GM13976 (cell line): ENCODE results near the gene JKAMP.
"Not testable (repeated sequence)": the region's sequence is repeated elsewhere in the genome, so short reads cannot be mapped to it uniquely, and the experiment has no call there.

Experiments used
- DNase-seq: peaks from one replicate; pipeline ENCODE4 v3.0.0; 2012; ENCODE audit warnings: low spot score
- CTCF ChIP-seq: IDR thresholded peaks from 2 replicates; pipeline ENCODE4 v1.5.1; 2012; ENCODE audit warnings: borderline replicate concordance, mild to moderate bottlenecking; ENCODE audit not compliant: insufficient read depth; ENCODE audit errors: extremely low read depth, missing control alignments, control extremely low read depth
- in situ Hi-C: fragments of 300-500 bp; cut with MboI; formaldehyde crosslinking; loops from one replicate; pipeline ENCODE4 v1.12.0; 2022; ENCODE audit warnings: low sequenced_read_pairs, mixed read lengths, inconsistent platforms; ENCODE audit not compliant: unreplicated experiment

Gene JKAMP

GRCh38 chr14:59483819-59484638 lies at the start of gene JKAMP, which contains the start of gene L3HYPDH:
TSS of gene JKAMP (plus strand) at chr14:59484517. CDS start at chr14:59484590, 73 bp downstream.
TSS of gene L3HYPDH (minus strand) at chr14:59484408. CDS start at chr14:59484316, 92 bp downstream.
- peak; percentile 66 for TF ChIP-seq CTCF
- in situ Hi-C loops: no loop called here
- peak; percentile 97 for DNase-seq

GRCh38 chr14:59435101-59435500 lies 49.2 kb upstream of the JKAMP start:
- in situ Hi-C loops: no loop called here
- DNase-seq: no peak
- no peak for TF ChIP-seq CTCF

GRCh38 chr14:59435987-59436386 lies 48.3 kb upstream of the JKAMP start:
- TF ChIP-seq CTCF: no peak
- in situ Hi-C loops: no loop called here
- no peak for DNase-seq

GRCh38 chr14:59438195-59438647 lies 46.1 kb upstream of the JKAMP start:
- in situ Hi-C loops: no loop called here
- no peak for DNase-seq
- no peak for TF ChIP-seq CTCF

GRCh38 chr14:59439256-59439965 lies 44.9 kb upstream of the JKAMP start:
- DNase-seq: no peak
- no peak for TF ChIP-seq CTCF
- in situ Hi-C loops: no loop called here

GRCh38 chr14:59448673-59449072 lies 35.6 kb upstream of the JKAMP start:
- DNase-seq, in situ Hi-C loops: not testable (repeated sequence)

- TF ChIP-seq CTCF: no peak
- in situ Hi-C loops: no loop called here
- DNase-seq: no peak
These were observed 33.6 kb upstream of the JKAMP start for GRCh38 chr14:59450716-59451115.
